K562 (cell line): ENCODE data around the gene CLDND1. TPM values are rescaled to one million over a fixed set of nuclear protein-coding genes. Genes with fewer than 3 reads are reported as not detected.

ENCODE experiments used
- CHCHD3 ChIP-seq: fragments of 250-450 bp; sonication (Bioruptor Pico); IDR thresholded peaks from 2 replicates; pipeline ENCODE4 v2.1.2; 2022; ENCODE audit warnings: mild to moderate bottlenecking
- FOXK2 ChIP-seq, 2 experiments: fragments of 450-650 bp; IDR thresholded peaks in 1 of 2; conservative IDR thresholded peaks in 1 of 2; 2 replicates each; pipeline ENCODE4 v1.6.1; 2016; ENCODE audit warnings: low read depth in 2 of 2, mild to moderate bottlenecking in 1 of 2
- HNRNPUL1 ChIP-seq: fragments of 200-400 bp; formaldehyde crosslinking; IDR thresholded peaks from 2 replicates; pipeline ENCODE4 v1.6.1; 2017; ENCODE audit warnings: low read length
- KLF16 ChIP-seq: IDR thresholded peaks from 2 replicates; pipeline ENCODE4 v1.6.1; 2016; ENCODE audit warnings: antibody characterized with exemption
- POLR3A ChIP-seq: IDR thresholded peaks from 2 replicates; pipeline ENCODE4 v1.6.1; 2011; ENCODE audit warnings: borderline replicate concordance, mild to moderate bottlenecking, moderate library complexity; ENCODE audit not compliant: insufficient read length, insufficient read depth; ENCODE audit errors: extremely low read depth
- ZFPM2 ChIP-seq: fragments of 250-450 bp; sonication (Bioruptor Pico); IDR thresholded peaks from 2 replicates; pipeline ENCODE4 v1.5.1; 2022; ENCODE audit warnings: mild to moderate bottlenecking
- ZNF384 ChIP-seq: IDR thresholded peaks from 2 replicates; pipeline ENCODE4 v1.6.1; 2012; ENCODE audit warnings: low read depth, low read length, improper control_type of control experiment
- polyA plus RNA-seq, 8 experiments: library from polyadenylated mRNA; depleted of rRNA in 4 of 8; stranded (reverse) in 5 of 8; unstranded in 3 of 8; fragments of >200 nt; fragmentation: Nextera tagmentation in 2 of 8; fragmentation: Illumina TruSeq in 1 of 8; extraction: Ambion mirVana in 2 of 8; extraction: Trizol in 1 of 8; gene quantifications; 2 replicates each; pipeline versions ENCODE4 v1.2.1 to v1.2.3, GENCODE V29; 2011 to 2014; ENCODE audit warnings: inconsistent platforms in 1 of 8, missing spikeins in 1 of 8
- total RNA-seq, 7 experiments: library from RNA; depleted of rRNA in 6 of 7; stranded (reverse); fragments of >200 nt in 6 of 7; fragmentation: Illumina TruSeq in 2 of 7; extraction: Trizol in 2 of 7; gene quantifications; 2 replicates each; pipeline versions ENCODE4 v1.2.1 to v1.2.3, GENCODE V29; 2011 to 2021; ENCODE audit warnings: low replicate concordance in 1 of 7
- TF ChIP-seq, protein P1 (sequence below): fragments of 250-450 bp; sonication (Bioruptor Pico); IDR thresholded peaks from 2 replicates; pipeline ENCODE4 v1.5.0; 2020; ENCODE audit warnings: mild to moderate bottlenecking
- TF ChIP-seq, protein P2 (sequence below): sonication (generic); formaldehyde crosslinking; IDR thresholded peaks from 2 replicates; pipeline ENCODE4 v1.8.0; 2023; ENCODE audit warnings: mild to moderate bottlenecking, missing genetic modification reagents
- TF ChIP-seq, protein P3 (sequence below): fragments of 450-650 bp; formaldehyde crosslinking; IDR thresholded peaks from 2 replicates; pipeline ENCODE4 v1.4.0; 2020; ENCODE audit warnings: mild to moderate bottlenecking, moderate library complexity

The CLDND1 gene
- total and polyA plus RNA-seq, 9 of the 15 experiments (the other 6 are each of a cell fraction or from before 2014, with no cell fraction given): 29.2 to 141 (median 60.7) TPM

DNA sequence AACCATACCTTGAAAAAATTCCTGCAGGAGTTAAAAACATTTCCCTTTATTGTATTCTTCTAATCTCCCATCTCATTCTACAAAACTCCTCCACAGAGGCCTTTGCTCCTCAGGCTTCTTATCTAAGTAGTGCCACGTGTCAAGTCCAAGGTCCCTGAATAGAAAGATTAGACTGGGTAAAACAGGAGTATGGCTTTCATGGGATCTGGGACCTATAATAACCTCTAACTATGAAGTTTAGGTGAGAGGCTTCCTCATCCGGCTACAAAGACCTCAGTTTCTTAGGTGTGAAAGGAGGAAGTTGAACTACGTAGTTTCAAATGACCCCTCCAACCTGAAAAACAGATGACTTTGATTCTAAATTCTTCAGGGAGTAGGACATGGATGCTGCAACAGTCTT is 29.1 kb upstream of the CLDND1 start (continued):
- TF ChIP-seq, protein P1, sequence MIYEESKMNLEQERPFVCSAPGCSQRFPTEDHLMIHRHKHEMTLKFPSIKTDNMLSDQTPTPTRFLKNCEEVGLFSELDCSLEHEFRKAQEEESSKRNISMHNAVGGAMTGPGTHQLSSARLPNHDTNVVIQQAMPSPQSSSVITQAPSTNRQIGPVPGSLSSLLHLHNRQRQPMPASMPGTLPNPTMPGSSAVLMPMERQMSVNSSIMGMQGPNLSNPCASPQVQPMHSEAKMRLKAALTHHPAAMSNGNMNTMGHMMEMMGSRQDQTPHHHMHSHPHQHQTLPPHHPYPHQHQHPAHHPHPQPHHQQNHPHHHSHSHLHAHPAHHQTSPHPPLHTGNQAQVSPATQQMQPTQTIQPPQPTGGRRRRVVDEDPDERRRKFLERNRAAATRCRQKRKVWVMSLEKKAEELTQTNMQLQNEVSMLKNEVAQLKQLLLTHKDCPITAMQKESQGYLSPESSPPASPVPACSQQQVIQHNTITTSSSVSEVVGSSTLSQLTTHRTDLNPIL (CRISPR knock-in tag): no peak
- TF ChIP-seq, protein P2, sequence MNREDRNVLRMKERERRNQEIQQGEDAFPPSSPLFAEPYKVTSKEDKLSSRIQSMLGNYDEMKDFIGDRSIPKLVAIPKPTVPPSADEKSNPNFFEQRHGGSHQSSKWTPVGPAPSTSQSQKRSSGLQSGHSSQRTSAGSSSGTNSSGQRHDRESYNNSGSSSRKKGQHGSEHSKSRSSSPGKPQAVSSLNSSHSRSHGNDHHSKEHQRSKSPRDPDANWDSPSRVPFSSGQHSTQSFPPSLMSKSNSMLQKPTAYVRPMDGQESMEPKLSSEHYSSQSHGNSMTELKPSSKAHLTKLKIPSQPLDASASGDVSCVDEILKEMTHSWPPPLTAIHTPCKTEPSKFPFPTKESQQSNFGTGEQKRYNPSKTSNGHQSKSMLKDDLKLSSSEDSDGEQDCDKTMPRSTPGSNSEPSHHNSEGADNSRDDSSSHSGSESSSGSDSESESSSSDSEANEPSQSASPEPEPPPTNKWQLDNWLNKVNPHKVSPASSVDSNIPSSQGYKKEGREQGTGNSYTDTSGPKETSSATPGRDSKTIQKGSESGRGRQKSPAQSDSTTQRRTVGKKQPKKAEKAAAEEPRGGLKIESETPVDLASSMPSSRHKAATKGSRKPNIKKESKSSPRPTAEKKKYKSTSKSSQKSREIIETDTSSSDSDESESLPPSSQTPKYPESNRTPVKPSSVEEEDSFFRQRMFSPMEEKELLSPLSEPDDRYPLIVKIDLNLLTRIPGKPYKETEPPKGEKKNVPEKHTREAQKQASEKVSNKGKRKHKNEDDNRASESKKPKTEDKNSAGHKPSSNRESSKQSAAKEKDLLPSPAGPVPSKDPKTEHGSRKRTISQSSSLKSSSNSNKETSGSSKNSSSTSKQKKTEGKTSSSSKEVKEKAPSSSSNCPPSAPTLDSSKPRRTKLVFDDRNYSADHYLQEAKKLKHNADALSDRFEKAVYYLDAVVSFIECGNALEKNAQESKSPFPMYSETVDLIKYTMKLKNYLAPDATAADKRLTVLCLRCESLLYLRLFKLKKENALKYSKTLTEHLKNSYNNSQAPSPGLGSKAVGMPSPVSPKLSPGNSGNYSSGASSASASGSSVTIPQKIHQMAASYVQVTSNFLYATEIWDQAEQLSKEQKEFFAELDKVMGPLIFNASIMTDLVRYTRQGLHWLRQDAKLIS (CRISPR knock-in tag): no peak
- TF ChIP-seq POLR3A: no peak
- TF ChIP-seq FOXK2 (conservative IDR thresholded peaks at IDR 0.05 in 1 of 2, IDR thresholded peaks at IDR 0.05 in 1 of 2; ENCODE audit: low read depth in 2 of 2): no peak
- TF ChIP-seq, protein P3, sequence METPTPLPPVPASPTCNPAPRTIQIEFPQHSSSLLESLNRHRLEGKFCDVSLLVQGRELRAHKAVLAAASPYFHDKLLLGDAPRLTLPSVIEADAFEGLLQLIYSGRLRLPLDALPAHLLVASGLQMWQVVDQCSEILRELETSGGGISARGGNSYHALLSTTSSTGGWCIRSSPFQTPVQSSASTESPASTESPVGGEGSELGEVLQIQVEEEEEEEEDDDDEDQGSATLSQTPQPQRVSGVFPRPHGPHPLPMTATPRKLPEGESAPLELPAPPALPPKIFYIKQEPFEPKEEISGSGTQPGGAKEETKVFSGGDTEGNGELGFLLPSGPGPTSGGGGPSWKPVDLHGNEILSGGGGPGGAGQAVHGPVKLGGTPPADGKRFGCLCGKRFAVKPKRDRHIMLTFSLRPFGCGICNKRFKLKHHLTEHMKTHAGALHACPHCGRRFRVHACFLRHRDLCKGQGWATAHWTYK: no peak
- TF ChIP-seq CHCHD3 (CRISPR knock-in tag): no peak
- TF ChIP-seq ZFPM2 (CRISPR knock-in tag): no peak
- no peak for TF ChIP-seq HNRNPUL1
- TF ChIP-seq ZNF384: no peak
- peak; percentile 44; the same call in 1 of the 2 replicates for TF ChIP-seq KLF16
